ENCODE data around the gene SLA2.
"Not testable (repeated sequence)": the region's sequence is repeated elsewhere in the genome, so short reads cannot be mapped to it uniquely, and the experiment has no call there.

SLA2 gene

DNA sequence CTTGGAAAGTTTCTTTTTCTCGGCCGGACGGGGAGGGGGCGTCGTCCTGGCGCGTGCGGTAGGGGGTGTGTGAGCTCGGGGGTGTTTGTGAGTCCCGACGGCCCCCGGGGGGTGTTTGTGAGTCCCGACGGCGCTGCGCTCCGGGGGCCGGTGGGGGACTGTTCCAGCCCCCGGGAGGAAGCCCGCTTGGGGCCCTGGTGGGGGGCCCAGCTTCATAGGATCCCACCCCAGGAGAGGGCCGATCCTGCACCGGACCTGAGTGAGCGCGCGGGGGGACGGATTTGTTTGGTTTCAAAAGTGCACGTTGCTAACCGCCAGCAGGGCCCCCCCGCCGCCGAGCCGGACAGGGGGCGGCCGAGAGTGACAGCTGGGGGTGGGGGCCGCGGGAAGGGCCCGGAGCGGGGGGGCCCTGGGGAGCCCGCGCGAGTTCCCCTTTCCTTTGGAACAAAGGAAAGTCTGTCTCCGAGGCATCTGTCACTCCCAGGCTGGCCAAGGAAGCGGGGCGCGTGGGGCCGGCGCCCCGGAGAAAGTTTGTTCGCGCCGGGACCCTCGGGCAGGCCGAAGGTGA lies 72.1 kb downstream of the SLA2 start:
- peak; percentile 52 for DNase-seq (ENCODE audit: low spot score)

- peak; percentile 95 for DNase-seq (ENCODE audit: low spot score)
Measured at GRCh38 chr20:36573103-36573797, 72.7 kb downstream of the SLA2 start, which contains the start of gene TGIF2. TGIF2 (plus strand) TSS chr20:36573597; CDS start chr20:36578775, 5,178 bp downstream.

GRCh38 chr20:36572701-36573102 lies 73.3 kb downstream of the SLA2 start:
- no peak for DNase-seq (ENCODE audit: low spot score)

DNA sequence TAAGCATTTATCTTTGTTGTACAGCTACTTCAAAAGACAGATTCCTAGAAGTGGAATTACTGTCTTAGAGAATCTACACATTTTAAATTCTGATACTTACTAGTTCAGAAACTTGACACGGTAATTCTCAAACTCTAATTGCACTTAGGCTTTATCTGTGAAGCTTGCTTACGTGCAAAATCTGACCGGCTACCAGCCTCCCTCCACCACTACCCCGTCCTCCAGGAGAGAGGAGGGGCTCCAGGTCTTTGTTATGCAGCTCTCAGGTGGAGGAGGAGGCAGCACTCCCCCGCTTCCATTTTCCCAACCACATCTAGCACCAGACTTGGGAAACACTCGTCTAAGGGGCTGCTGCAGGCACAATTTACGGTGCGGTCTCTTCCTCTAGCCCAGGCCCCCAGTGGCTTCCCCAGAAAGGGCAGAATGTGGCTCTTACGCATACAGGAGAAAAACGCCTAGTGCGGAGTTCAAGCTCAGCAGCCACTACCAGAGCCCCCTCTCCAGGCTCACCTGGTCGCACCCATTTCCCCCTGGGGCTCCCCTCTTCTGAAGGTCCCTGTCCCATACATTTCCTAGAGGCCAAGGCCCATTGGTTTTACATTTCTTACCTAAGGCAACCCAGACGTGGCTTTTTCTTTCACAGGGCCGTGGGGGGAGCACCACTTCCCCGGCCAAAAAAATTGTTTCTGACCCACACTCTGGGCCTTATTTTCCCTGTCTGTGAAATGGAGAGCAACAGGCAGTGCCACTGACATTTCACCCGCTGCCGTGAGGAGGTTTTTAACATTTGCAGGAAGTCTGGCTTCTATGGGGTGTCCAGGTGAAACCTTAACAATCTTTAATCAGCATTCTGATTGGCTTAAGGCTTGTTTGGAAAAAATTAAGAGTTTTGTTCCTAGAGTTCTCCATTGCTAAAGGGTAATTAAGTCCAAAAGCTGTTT lies 74.2 kb downstream of the SLA2 start:
- DNase-seq (ENCODE audit: low spot score) = no peak

DNA sequence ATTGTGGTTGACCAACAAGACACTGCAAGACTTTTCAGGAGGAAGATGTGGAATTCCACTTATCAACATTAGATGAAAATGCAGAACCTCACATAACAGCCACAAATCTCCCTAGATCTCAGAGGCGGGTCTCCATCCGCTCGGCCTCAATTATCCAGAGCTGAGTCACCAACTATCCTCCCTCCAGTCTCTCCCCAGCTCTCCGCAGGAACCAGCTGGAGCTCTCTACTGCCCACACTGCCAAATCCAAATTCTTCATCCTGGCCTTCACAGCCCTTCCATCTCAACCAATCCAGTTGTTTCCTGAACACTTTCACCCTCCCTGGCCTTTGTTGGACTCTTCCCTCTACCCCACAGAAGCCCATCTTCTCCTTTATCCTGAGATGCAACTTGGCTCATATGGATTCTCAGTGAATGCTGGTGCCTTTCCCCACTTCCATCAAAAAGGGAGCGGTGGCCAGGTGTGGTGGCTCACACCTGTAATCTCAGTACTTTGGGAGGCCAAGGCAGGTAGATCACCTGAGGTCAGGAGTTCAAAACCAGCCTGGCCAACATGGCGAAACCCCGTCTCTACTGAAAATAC lies 76.1 kb downstream of the SLA2 start:
- DNase-seq (ENCODE audit: low spot score) = peak; percentile 70

GRCh38 chr20:36565520-36565919 lies 80.5 kb downstream of the SLA2 start:
- no peak for DNase-seq (ENCODE audit: low spot score)

- not testable (repeated sequence) for DNase-seq (ENCODE audit: low spot score)
Measured at GRCh38 chr20:36564726-36565121, 81.3 kb downstream of the SLA2 start.

GRCh38 chr20:36564078-36564725 lies 81.8 kb downstream of the SLA2 start:
- not testable (repeated sequence) for DNase-seq (ENCODE audit: low spot score)

GRCh38 chr20:36563374-36563773 lies 82.6 kb downstream of the SLA2 start:
- no peak for DNase-seq (ENCODE audit: low spot score)

DNA sequence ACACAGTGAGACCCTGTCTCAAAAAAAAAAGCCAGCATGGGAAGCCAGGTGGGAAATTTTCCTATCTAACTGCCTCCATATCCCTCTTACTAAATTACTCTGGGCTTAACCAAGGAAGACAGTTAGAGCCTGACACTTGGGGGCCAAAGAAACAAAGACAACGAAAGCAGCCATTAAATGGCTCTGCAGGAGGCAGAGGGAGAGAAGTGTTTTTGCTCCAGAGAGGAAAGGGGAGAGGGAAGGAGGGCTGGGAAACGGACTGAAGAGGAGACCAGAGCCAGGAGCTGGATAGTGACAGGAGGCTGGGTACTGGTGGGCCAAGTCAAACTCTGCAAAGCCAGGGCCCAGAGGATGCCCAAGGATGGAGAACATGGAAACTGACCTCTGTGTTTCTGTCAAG lies 83.3 kb downstream of the SLA2 start:
- no peak for DNase-seq (ENCODE audit: low spot score)

Measured in AG08396 (cell line).